Measurements from ENCODE around the gene GPR143.

- TF ChIP-seq RARB (CRISPR knock-in tag; IDR thresholded peaks at IDR 0.05) (no peak), ZFP3 (CRISPR knock-in tag; IDR thresholded peaks at IDR 0.05) (no peak), TSHZ2 (CRISPR knock-in tag; IDR thresholded peaks at IDR 0.05) (no peak), SNAI2 (CRISPR knock-in tag; IDR thresholded peaks at IDR 0.05) (no peak), OSR1 (CRISPR knock-in tag; IDR thresholded peaks at IDR 0.05) (no peak), CSRNP3 (CRISPR knock-in tag; IDR thresholded peaks at IDR 0.05) (no peak), TCF4 (CRISPR knock-in tag; IDR thresholded peaks at IDR 0.05; ENCODE audit: borderline replicate concordance) (no peak)
- TF ChIP-seq, protein P1, sequence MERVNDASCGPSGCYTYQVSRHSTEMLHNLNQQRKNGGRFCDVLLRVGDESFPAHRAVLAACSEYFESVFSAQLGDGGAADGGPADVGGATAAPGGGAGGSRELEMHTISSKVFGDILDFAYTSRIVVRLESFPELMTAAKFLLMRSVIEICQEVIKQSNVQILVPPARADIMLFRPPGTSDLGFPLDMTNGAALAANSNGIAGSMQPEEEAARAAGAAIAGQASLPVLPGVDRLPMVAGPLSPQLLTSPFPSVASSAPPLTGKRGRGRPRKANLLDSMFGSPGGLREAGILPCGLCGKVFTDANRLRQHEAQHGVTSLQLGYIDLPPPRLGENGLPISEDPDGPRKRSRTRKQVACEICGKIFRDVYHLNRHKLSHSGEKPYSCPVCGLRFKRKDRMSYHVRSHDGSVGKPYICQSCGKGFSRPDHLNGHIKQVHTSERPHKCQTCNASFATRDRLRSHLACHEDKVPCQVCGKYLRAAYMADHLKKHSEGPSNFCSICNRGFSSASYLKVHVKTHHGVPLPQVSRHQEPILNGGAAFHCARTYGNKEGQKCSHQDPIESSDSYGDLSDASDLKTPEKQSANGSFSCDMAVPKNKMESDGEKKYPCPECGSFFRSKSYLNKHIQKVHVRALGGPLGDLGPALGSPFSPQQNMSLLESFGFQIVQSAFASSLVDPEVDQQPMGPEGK (CRISPR knock-in tag; IDR thresholded peaks at IDR 0.05; ENCODE audit: borderline replicate concordance), result no peak
Measured at GRCh38 chrX:9745417-9746115, 20.1 kb downstream of the GPR143 start.
